NT2/D1 (cell line): Measurements from ENCODE around the gene FHL5.
A peak's percentile ranks its signal among the peaks of the same experiment; 100 is the strongest.

Experiments used
- SUZ12 ChIP-seq: IDR thresholded peaks from 2 replicates; pipeline ENCODE4 v1.6.1; 2011; ENCODE audit not compliant: insufficient read length, insufficient read depth; ENCODE audit errors: extremely low read depth
- YY1 ChIP-seq: IDR thresholded peaks from 2 replicates; pipeline ENCODE4 v1.6.1; 2011; ENCODE audit not compliant: insufficient read length, insufficient read depth

DNA sequence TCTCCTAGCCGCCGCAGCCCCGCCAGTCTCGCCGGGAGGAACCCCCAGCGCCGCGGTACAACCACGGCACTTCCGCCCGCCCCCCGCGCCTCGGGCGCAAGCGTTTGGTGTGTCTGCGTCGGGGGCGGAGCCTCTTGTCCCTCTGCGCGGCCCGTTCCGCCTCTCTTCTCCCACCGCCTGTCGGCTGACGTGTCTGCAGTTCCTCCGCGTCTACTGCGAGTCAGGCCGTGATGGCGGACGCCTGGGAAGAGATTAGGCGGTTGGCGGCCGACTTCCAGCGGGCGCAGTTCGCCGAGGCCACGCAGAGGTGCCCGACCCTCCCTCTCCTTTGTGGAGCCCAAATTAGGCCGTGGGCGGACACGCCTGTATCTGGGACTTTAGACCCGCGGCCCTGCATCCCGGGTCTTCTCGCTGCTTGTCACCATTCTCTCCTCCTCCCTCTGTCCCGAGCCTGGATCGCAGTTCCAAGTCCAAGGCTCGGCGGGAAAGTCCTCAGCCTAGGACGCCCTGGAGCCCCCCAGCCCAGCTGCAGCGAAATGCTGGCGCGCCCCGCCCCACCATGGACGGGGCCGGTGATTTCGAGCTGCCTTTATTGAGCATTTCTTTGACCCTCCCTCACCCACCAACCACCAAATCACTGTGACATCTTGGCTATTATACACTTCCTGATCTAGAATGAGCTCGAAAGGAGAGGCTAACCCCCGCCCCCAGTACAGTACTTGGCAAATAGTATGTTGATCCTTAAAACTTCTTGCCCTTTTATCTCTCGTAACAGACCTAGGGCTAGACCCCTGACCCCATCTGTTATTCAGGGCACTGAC, 41.1 kb upstream of the FHL5 start, which contains the start of gene UFL1:
- peak; percentile 37 for TF ChIP-seq YY1
- TF ChIP-seq SUZ12, result no peak
